ENCODE data around the gene UXS1. TPM values are rescaled to one million over a fixed set of nuclear protein-coding genes. Genes with fewer than 3 reads are reported as not detected.

Gene UXS1
- total RNA-seq, 4 donors from 2014 or later, result 31.0 to 42.4 (median 36.8) TPM

- Histone ChIP-seq H3K4me1 (peaks cover 11 to 49% (median 46%) of the 10 kb centered on the region in 4 donors), H3K9me3 (no peaks in the 10 kb centered on the region), H3K27me3 (no peaks in the 10 kb centered on the region), H3K4me3 (peak overlapping the region; percentile 94 to 98 (median 98)), H3K36me3 (no peaks in the 10 kb centered on the region), H3K27ac (replicated peaks in 1 of 4) (peak overlapping the region; percentile 86 to 94 (median 90))
- no peak for DNase-seq (ENCODE audit: extremely low spot score)
- intact Hi-C loops (cut with DNase I), result loop anchor here (10.0 kb wide), 2 partner anchors 89 to 859 kb away; partner anchors contain the start of gene C2orf49
- TF ChIP-seq CTCF (IDR thresholded peaks at IDR 0.05), result no peak
- no peak for TF ChIP-seq EP300 (IDR thresholded peaks at IDR 0.05)
- TF ChIP-seq POLR2AphosphoS5 (IDR thresholded peaks at IDR 0.05), result no peak
- no peak for TF ChIP-seq POLR2A (IDR thresholded peaks at IDR 0.05; ENCODE audit: low read depth)
- WGBS, result no CpG with 5 or more reads among the region's 37 CpGs
Observed at GRCh38 chr2:106193690-106193976, 468 bp downstream of the UXS1 start.

GRCh38 chr2:106192752-106193689 lies 1.1 kb downstream of the UXS1 start:
- DNase-seq (ENCODE audit: extremely low spot score), result no peak
- Histone ChIP-seq H3K27ac (replicated peaks in 1 of 4) (peak overlapping the region; percentile 86 to 94 (median 90)), H3K4me1 (peaks cover 11 to 47% (median 41%) of the 10 kb centered on the region in 4 donors), H3K9me3 (no peaks in the 10 kb centered on the region), H3K27me3 (no peaks in the 10 kb centered on the region), H3K4me3 (peak overlapping the region; percentile 94 to 98 (median 98)), H3K36me3 (no peaks in the 10 kb centered on the region)
- 1% methylated on average over 12 of the region's 30 CpGs for WGBS
- no peak for TF ChIP-seq CTCF (IDR thresholded peaks at IDR 0.05)
- TF ChIP-seq EP300 (IDR thresholded peaks at IDR 0.05), result no peak
- TF ChIP-seq POLR2A (IDR thresholded peaks at IDR 0.05; ENCODE audit: low read depth), result no peak
- peak; percentile 46 to 51 for TF ChIP-seq POLR2AphosphoS5 (IDR thresholded peaks at IDR 0.05)
- intact Hi-C loops (cut with DNase I), result loop anchor here (10.0 kb wide), 2 partner anchors 88 to 858 kb away; partner anchors contain the start of gene C2orf49

GRCh38 chr2:106191511-106192016 lies 2.5 kb downstream of the UXS1 start:
- no peak overlapping the region for H3K27ac ChIP-seq (replicated peaks in 1 of 4)
- intact Hi-C loops (cut with DNase I), result loop anchor here (10.0 kb wide), 2 partner anchors 87 to 857 kb away; partner anchors contain the start of gene C2orf49
- no peaks in the 10 kb centered on the region for H3K36me3 ChIP-seq
- 83% methylated on average over 5 of the region's 5 CpGs for WGBS
- H3K4me3 ChIP-seq, result no peak overlapping the region
- no peaks in the 10 kb centered on the region for H3K27me3 ChIP-seq
- H3K4me1 ChIP-seq, result peaks cover 11 to 41% (median 34%) of the 10 kb centered on the region in 4 donors
- no peak for DNase-seq (ENCODE audit: extremely low spot score)
- TF ChIP-seq POLR2A (IDR thresholded peaks at IDR 0.05; ENCODE audit: low read depth) (no peak), POLR2AphosphoS5 (IDR thresholded peaks at IDR 0.05) (no peak), EP300 (IDR thresholded peaks at IDR 0.05) (no peak), CTCF (IDR thresholded peaks at IDR 0.05) (no peak)
- H3K9me3 ChIP-seq, result no peaks in the 10 kb centered on the region

GRCh38 chr2:106189764-106190468 lies 4.2 kb downstream of the UXS1 start:
- Histone ChIP-seq H3K4me3 (no peak overlapping the region), H3K4me1 (peaks cover 11 to 35% (median 25%) of the 10 kb centered on the region in 4 donors), H3K36me3 (no peaks in the 10 kb centered on the region), H3K27me3 (no peaks in the 10 kb centered on the region), H3K9me3 (no peaks in the 10 kb centered on the region), H3K27ac (replicated peaks in 1 of 4) (no peak overlapping the region)
- TF ChIP-seq CTCF (IDR thresholded peaks at IDR 0.05) (no peak), POLR2AphosphoS5 (IDR thresholded peaks at IDR 0.05) (no peak), POLR2A (IDR thresholded peaks at IDR 0.05; ENCODE audit: low read depth) (no peak), EP300 (IDR thresholded peaks at IDR 0.05) (no peak)
- DNase-seq (ENCODE audit: extremely low spot score), result no peak
- WGBS, result 70% methylated on average over 5 of the region's 5 CpGs
- intact Hi-C loops (cut with DNase I), result loop anchor here (10.0 kb wide), 2 partner anchors 85 to 855 kb away; partner anchors contain the start of gene C2orf49
